Uterus (tissue), 4 donors: ENCODE results near the gene KLHL12. TPM values are rescaled to one million over a fixed set of nuclear protein-coding genes. Genes with fewer than 3 reads are reported as not detected.
A peak's percentile ranks its signal among the peaks of the same experiment; 100 is the strongest.

Experiments used
- DNase-seq, 2 donors: peaks; one replicate each; pipeline ENCODE4 v3.0.0-alpha.2; 2019 to 2020
- H3K27ac ChIP-seq, 2 donors: fragments of 200-600 bp; sonication (generic); 1 replicate in 1 of 2; 2 replicates in 1 of 2; pipeline ENCODE4 v1.5.1; 2016 to 2018
- H3K27me3 ChIP-seq, 2 donors: fragments of 200-600 bp; sonication (generic); one replicate each; pipeline ENCODE4 v1.5.1; 2018 to 2019; ENCODE audit warnings: control low read depth in 1 of 2
- H3K36me3 ChIP-seq, 2 donors: fragments of 200-600 bp; sonication (generic); one replicate each; pipeline ENCODE4 v1.5.1; 2019; ENCODE audit warnings: control low read depth in 1 of 2
- H3K4me1 ChIP-seq, 2 donors: fragments of 200-600 bp; sonication (generic); one replicate each; pipeline ENCODE4 v1.5.1; 2018 to 2019; ENCODE audit warnings: control low read depth in 1 of 2
- H3K4me3 ChIP-seq, 2 donors: fragments of 200-600 bp; sonication (generic); 1 replicate in 1 of 2; 2 replicates in 1 of 2; pipeline ENCODE4 v1.5.1; 2018 to 2019; ENCODE audit warnings: mild to moderate bottlenecking in 1 of 2
- H3K9me3 ChIP-seq, 2 donors: fragments of 200-600 bp; sonication (generic); one replicate each; pipeline ENCODE4 v1.5.1; 2019; ENCODE audit warnings: control low read depth in 1 of 2
- CTCF ChIP-seq, 4 experiments: fragments of 200-600 bp in 2 of 4; fragments of 450-650 bp in 2 of 4; sonication (generic) in 2 of 4; IDR thresholded peaks; one replicate each; pipeline ENCODE4 v1.5.1; 2016 to 2019; ENCODE audit warnings: antibody characterized with exemption in 4 of 4, mild to moderate bottlenecking in 2 of 4, moderate library complexity in 1 of 4
- POLR2A ChIP-seq, 2 donors: fragments of 450-650 bp; IDR thresholded peaks; one replicate each; pipeline ENCODE4 v1.6.1; 2016; ENCODE audit warnings: antibody characterized with exemption in 2 of 2, mild to moderate bottlenecking in 1 of 2, moderate library complexity in 1 of 2
- intact Hi-C: fragments of 100-400 bp; cut with DNase I; formaldehyde crosslinking; loops from one replicate; pipeline ENCODE4 v1.15.1; 2023; ENCODE audit warnings: low total_unique reads
- total RNA-seq, 4 donors: library from RNA; depleted of rRNA in 3 of 4; stranded (reverse); fragments of >200 nt in 3 of 4; gene quantifications; one replicate each; pipeline versions ENCODE4 v1.1.0 to v1.2.4, GENCODE V29; 2014 to 2023
- donor health status: DM: yes; HTN: yes; CAD: no.

Gene KLHL12
- total RNA-seq, 4 donors from 2014 or later = 6.4 to 34.1 (median 20.4) TPM

DNA sequence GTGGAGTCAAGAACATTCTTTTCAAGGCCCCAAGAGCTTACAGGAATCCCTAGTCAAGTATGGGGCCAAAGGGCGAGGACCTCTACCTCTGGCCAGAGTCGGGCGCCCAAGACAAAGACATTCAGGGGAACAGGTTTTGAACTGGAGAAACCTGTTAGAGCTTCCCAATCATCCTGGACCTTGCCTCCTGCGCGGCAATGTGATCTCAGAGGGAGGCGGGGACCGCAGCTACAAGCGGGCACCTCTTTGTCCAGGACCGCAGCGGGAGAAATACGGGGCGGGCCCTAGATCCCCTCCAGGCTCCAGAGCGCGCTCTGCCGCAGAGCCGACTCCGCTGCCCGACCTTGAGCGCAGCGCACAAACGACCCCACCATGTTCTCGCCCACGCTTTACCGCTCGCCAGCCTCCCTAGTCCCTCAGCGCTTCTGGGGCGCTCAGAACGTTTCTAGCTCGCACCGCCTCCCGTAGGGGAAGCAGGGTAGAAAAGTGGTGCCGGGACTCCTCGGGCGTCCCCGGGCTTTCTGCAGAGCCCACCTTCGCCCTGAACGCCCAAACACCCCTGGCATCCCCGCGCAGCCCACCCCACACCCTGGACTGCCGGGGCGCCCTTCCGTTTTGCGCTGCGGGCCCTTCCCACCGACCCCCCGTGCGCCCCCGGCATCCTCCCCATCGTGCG lies 66.2 kb downstream of the KLHL12 start:
- DNase-seq = peak; percentile 33 to 41

GRCh38 chr1:202858789-202859414 lies 68.1 kb downstream of the KLHL12 start:
- peak; percentile 37 to 43 for DNase-seq
- Histone ChIP-seq H3K27me3 (no peaks in the 10 kb centered on the region), H3K9me3 (no peaks in the 10 kb centered on the region), H3K36me3 (no peaks in the 10 kb centered on the region), H3K4me3 (no peak overlapping the region), H3K4me1 (peaks cover 0 to 4% of the 10 kb centered on the region in 2 donors), H3K27ac (peak overlapping the region; percentile 22 to 83)
- intact Hi-C loops = no loop called here
- no peak for TF ChIP-seq POLR2A (IDR thresholded peaks at IDR 0.05)
- no peak for TF ChIP-seq CTCF (IDR thresholded peaks at IDR 0.05)

More for the DNA sequence above, 66.2 kb downstream of the KLHL12 start:
- H3K36me3 ChIP-seq = no peaks in the 10 kb centered on the region
- no peaks in the 10 kb centered on the region for H3K27me3 ChIP-seq
- peak overlapping the region; percentile 60 to 91 for H3K4me3 ChIP-seq
- H3K9me3 ChIP-seq = no peaks in the 10 kb centered on the region
- intact Hi-C loops = no loop called here
- peak overlapping the region in 1 of 2 donors; percentile 57 for H3K27ac ChIP-seq
- H3K4me1 ChIP-seq = peaks cover 0 to 4% of the 10 kb centered on the region in 2 donors
- TF ChIP-seq POLR2A (IDR thresholded peaks at IDR 0.05) (no peak), CTCF (IDR thresholded peaks at IDR 0.05) (no peak)

- no peak for TF ChIP-seq POLR2A (IDR thresholded peaks at IDR 0.05)
- TF ChIP-seq CTCF (IDR thresholded peaks at IDR 0.05) = no peak
- peaks cover 0 to 4% of the 10 kb centered on the region in 2 donors for H3K4me1 ChIP-seq
- peak overlapping the region; percentile 22 to 83 for H3K27ac ChIP-seq
- intact Hi-C loops = no loop called here
- H3K27me3 ChIP-seq = no peaks in the 10 kb centered on the region
- H3K4me3 ChIP-seq = no peak overlapping the region
- no peaks in the 10 kb centered on the region for H3K36me3 ChIP-seq
- H3K9me3 ChIP-seq = no peaks in the 10 kb centered on the region
- peak; percentile 82 to 90 for DNase-seq
Observed at GRCh38 chr1:202858331-202858730, 68.7 kb downstream of the KLHL12 start.

DNA sequence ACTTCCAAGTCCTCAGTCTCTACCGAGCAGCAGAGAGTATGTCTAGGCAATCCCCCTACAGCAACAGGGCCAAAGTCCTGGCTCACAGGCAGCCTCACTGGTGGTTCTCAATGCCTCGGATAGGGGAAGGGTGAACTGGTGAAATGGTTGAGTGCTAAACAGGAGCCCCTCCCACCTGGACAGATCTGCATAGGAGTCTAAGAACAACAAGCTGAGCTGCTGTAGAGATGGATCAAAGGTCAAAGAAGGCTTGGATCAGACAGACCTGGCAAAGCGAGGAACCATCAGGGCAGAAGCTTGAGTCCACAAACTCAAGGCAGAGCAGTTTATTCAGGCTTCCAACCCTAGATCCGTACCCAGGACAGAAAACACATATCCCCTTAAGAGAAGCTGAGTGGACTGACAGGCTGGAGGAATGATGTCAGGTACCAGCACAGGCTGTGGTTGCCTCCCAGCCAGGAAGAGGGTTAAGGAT lies 69.9 kb downstream of the KLHL12 start:
- Histone ChIP-seq H3K27ac (peak overlapping the region in 1 of 2 donors; percentile 83), H3K4me1 (peaks cover 0 to 4% of the 10 kb centered on the region in 2 donors), H3K9me3 (no peaks in the 10 kb centered on the region), H3K4me3 (no peak overlapping the region), H3K27me3 (no peaks in the 10 kb centered on the region), H3K36me3 (no peaks in the 10 kb centered on the region)
- intact Hi-C loops = no loop called here
- DNase-seq = no peak
- TF ChIP-seq CTCF (IDR thresholded peaks at IDR 0.05) = no peak
- no peak for TF ChIP-seq POLR2A (IDR thresholded peaks at IDR 0.05)

DNA sequence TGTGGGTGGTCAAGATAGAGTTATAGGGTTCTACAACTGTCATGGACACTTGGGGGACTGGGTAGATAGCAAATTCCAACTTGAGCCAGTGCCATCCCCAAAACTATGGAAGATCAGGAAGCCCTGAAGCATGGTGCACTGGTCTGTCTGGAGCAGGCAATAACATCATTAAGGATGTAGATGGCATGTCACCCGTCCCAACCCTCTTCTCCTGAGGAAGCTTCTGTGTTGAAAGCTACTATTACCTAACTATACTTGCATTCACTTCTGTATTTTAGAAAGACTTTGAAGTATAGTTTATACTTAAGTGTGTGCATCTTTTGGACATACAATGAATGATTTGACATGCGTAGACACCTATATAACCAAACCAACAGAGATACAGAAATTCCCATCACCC lies 71.0 kb downstream of the KLHL12 start:
- Histone ChIP-seq H3K4me3 (no peak overlapping the region), H3K36me3 (no peaks in the 10 kb centered on the region), H3K27ac (no peak overlapping the region), H3K4me1 (no peaks in the 10 kb centered on the region), H3K9me3 (no peaks in the 10 kb centered on the region), H3K27me3 (no peaks in the 10 kb centered on the region)
- intact Hi-C loops = no loop called here
- no peak for TF ChIP-seq CTCF (IDR thresholded peaks at IDR 0.05)
- no peak for TF ChIP-seq POLR2A (IDR thresholded peaks at IDR 0.05)
- DNase-seq = no peak
